HG03432 (cell line): ENCODE results near the gene DTNBP1.

Source experiments
- ATAC-seq: cut with Tn5 transposase; IDR thresholded peaks from one replicate; pipeline ENCODE4 v1.9.1; 2021; ENCODE audit warnings: mild to moderate bottlenecking, moderate library complexity; ENCODE audit not compliant: unreplicated experiment

DTNBP1 gene

GRCh38 chr6:15594512-15595259 lies 68.1 kb downstream of the DTNBP1 start:
- ATAC-seq: no peak

GRCh38 chr6:15593798-15594197 lies 69.0 kb downstream of the DTNBP1 start:
- no peak for ATAC-seq

- ATAC-seq: no peak
Measured at GRCh38 chr6:15592610-15593009, 70.2 kb downstream of the DTNBP1 start.

GRCh38 chr6:15588971-15589634 lies 73.7 kb downstream of the DTNBP1 start:
- no peak for ATAC-seq

GRCh38 chr6:15586503-15586902 lies 76.3 kb downstream of the DTNBP1 start:
- no peak for ATAC-seq

GRCh38 chr6:15585760-15586214 lies 77.0 kb downstream of the DTNBP1 start:
- ATAC-seq: no peak

GRCh38 chr6:15582499-15582898 lies 80.3 kb downstream of the DTNBP1 start:
- ATAC-seq: no peak

- no peak for ATAC-seq
Measured at GRCh38 chr6:15581751-15582150, 81.1 kb downstream of the DTNBP1 start.

GRCh38 chr6:15580326-15580725 lies 82.5 kb downstream of the DTNBP1 start:
- ATAC-seq: no peak

- no peak for ATAC-seq
Measured at GRCh38 chr6:15578716-15579391, 84.0 kb downstream of the DTNBP1 start.

GRCh38 chr6:15577550-15578171 lies 85.2 kb downstream of the DTNBP1 start:
- no peak for ATAC-seq

- no peak for ATAC-seq
Measured at GRCh38 chr6:15577106-15577505, 85.7 kb downstream of the DTNBP1 start.

- ATAC-seq: no peak
Measured at GRCh38 chr6:15575357-15576033, 87.3 kb downstream of the DTNBP1 start.

GRCh38 chr6:15574486-15574885 lies 88.3 kb downstream of the DTNBP1 start:
- ATAC-seq: no peak

- no peak for ATAC-seq
Measured at GRCh38 chr6:15574023-15574422, 88.8 kb downstream of the DTNBP1 start.

- no peak for ATAC-seq
Measured at GRCh38 chr6:15573384-15573783, 89.4 kb downstream of the DTNBP1 start.

GRCh38 chr6:15572296-15573016 lies 90.4 kb downstream of the DTNBP1 start:
- ATAC-seq: no peak

GRCh38 chr6:15570171-15570570 lies 92.7 kb downstream of the DTNBP1 start:
- no peak for ATAC-seq

- ATAC-seq: no peak
Measured at GRCh38 chr6:15569035-15569995, 93.5 kb downstream of the DTNBP1 start.
